ENCODE results near the gene CABCOCO1.

- TF ChIP-seq POLR2A (IDR thresholded peaks at IDR 0.05; ENCODE audit: low read length) (no peak), GATA1 (IDR thresholded peaks at IDR 0.05; ENCODE audit: low read depth, low read length) (no peak)
Measured at GRCh38 chr10:61729596-61729995, 66.9 kb downstream of the CABCOCO1 start.
